Activated CD8-positive, alpha-beta memory T cell treated with anti-CD3 and anti-CD28 coated beads, Interleukin-2, amount 50 U/mL, for 24 hours (primary cell): ENCODE measurements around the gene SLC30A10.
"Not testable (repeated sequence)": the region's sequence is repeated elsewhere in the genome, so short reads cannot be mapped to it uniquely, and the experiment has no call there.

Source experiments
- DNase-seq: peaks from one replicate; pipeline ENCODE4 v3.0.0-alpha.2; 2020; ENCODE audit errors: extremely low read depth

Gene SLC30A10

GRCh38 chr1:219927956-219928790 is at the start of gene SLC30A10:
TSS of gene SLC30A10 (minus strand) at chr1:219928557. CDS start at chr1:219928440, 117 bp downstream.
- DNase-seq: no peak

- no peak for DNase-seq
These were observed 44.9 kb upstream of the SLC30A10 start for GRCh38 chr1:219973213-219973612.

GRCh38 chr1:219967361-219967760 is 39.0 kb upstream of the SLC30A10 start:
- DNase-seq: no peak

GRCh38 chr1:219966071-219966349 is 37.7 kb upstream of the SLC30A10 start:
- no peak for DNase-seq

GRCh38 chr1:219965285-219966070 is 37.1 kb upstream of the SLC30A10 start:
- DNase-seq: no peak

GRCh38 chr1:219963432-219963831 is 35.1 kb upstream of the SLC30A10 start:
- DNase-seq: no peak

- no peak for DNase-seq
These were observed 33.3 kb upstream of the SLC30A10 start for GRCh38 chr1:219961684-219962083.

- DNase-seq: no peak
These were observed 31.3 kb upstream of the SLC30A10 start for GRCh38 chr1:219959540-219960203.

- DNase-seq: no peak
These were observed 30.6 kb upstream of the SLC30A10 start for GRCh38 chr1:219958875-219959417.

GRCh38 chr1:219954736-219955421 is 26.5 kb upstream of the SLC30A10 start:
- no peak for DNase-seq

GRCh38 chr1:219954052-219954451 is 25.7 kb upstream of the SLC30A10 start:
- no peak for DNase-seq

- DNase-seq: no peak
These were observed 24.0 kb upstream of the SLC30A10 start for GRCh38 chr1:219952361-219952760.

GRCh38 chr1:219949227-219949626 is 20.9 kb upstream of the SLC30A10 start:
- DNase-seq: not testable (repeated sequence)

- not testable (repeated sequence) for DNase-seq
These were observed 20.4 kb upstream of the SLC30A10 start for GRCh38 chr1:219948766-219949165.

- DNase-seq: no peak
These were observed 17.4 kb upstream of the SLC30A10 start for GRCh38 chr1:219945795-219946194.

- DNase-seq: no peak
These were observed 13.1 kb upstream of the SLC30A10 start for GRCh38 chr1:219941179-219942118.

GRCh38 chr1:219940707-219941106 is 12.3 kb upstream of the SLC30A10 start:
- no peak for DNase-seq

GRCh38 chr1:219938706-219939105 is 10.3 kb upstream of the SLC30A10 start:
- DNase-seq: no peak

- not testable (repeated sequence) for DNase-seq
These were observed 5.4 kb upstream of the SLC30A10 start for GRCh38 chr1:219933763-219934162.

- no peak for DNase-seq
These were observed 2.7 kb upstream of the SLC30A10 start for GRCh38 chr1:219931033-219931432.

- no peak for DNase-seq
These were observed 398 bp upstream of the SLC30A10 start for GRCh38 chr1:219928791-219929118.
